Astrocyte (in vitro differentiated cells and primary cell): ENCODE measurements around the gene TRIM52. TPM values are rescaled to one million over a fixed set of nuclear protein-coding genes. Genes with fewer than 3 reads are reported as not detected.

Source experiments
- DNase-seq: peaks from one replicate; pipeline ENCODE4 v3.0.0-alpha.2; 2010; ENCODE audit warnings: low read depth
- FAIRE-seq: peaks from 2 replicates; lab custom pipeline; 2011; peaks lifted over from hg19 to GRCh38; lab: Jason Lieb, UNC
- H2AFZ ChIP-seq: 2 replicates; pipeline ENCODE4 v1.6.0; 2012; ENCODE audit warnings: low read depth, low read length, inconsistent platforms
- H3K27ac ChIP-seq: 2 replicates; pipeline ENCODE4 v1.5.1; 2011; ENCODE audit warnings: low read depth, low read length, inconsistent platforms
- H3K27me3 ChIP-seq: 2 replicates; pipeline ENCODE4 v1.6.0; 2011; ENCODE audit warnings: low read length, inconsistent platforms; ENCODE audit not compliant: insufficient read depth
- H3K36me3 ChIP-seq: 2 replicates; pipeline ENCODE4 v1.5.1; 2011; ENCODE audit warnings: low read length, inconsistent platforms; ENCODE audit not compliant: insufficient read depth
- H3K4me1 ChIP-seq: 2 replicates; pipeline ENCODE4 v1.5.1; 2011; ENCODE audit warnings: low read length, inconsistent platforms; ENCODE audit not compliant: insufficient read depth
- H3K4me2 ChIP-seq: 2 replicates; pipeline ENCODE4 v1.6.0; 2012; ENCODE audit warnings: low read length, inconsistent platforms
- H3K4me3 ChIP-seq: 2 replicates; pipeline ENCODE4 v1.5.1; 2011; ENCODE audit warnings: low read depth, mild to moderate bottlenecking, low read length, inconsistent platforms; ENCODE audit not compliant: insufficient read depth
- H3K79me2 ChIP-seq: 2 replicates; pipeline ENCODE4 v1.6.0; 2012; ENCODE audit warnings: mild to moderate bottlenecking, low read length, inconsistent platforms; ENCODE audit not compliant: insufficient read depth
- H3K9ac ChIP-seq: 2 replicates; pipeline ENCODE4 v1.6.0; 2012; ENCODE audit warnings: mild to moderate bottlenecking, low read length, inconsistent platforms
- H3K9me3 ChIP-seq: 2 replicates; pipeline ENCODE4 v1.5.1; 2012; ENCODE audit warnings: low read depth, mild to moderate bottlenecking, low read length, inconsistent platforms; ENCODE audit not compliant: insufficient read depth
- H4K20me1 ChIP-seq: 2 replicates; pipeline ENCODE4 v1.6.0; 2012; ENCODE audit warnings: low read length, inconsistent platforms; ENCODE audit not compliant: insufficient read depth
- H3K27ac Mint-ChIP-seq: one replicate; pipeline ENCODE4 v1.8.0; 2021; ENCODE audit warnings: mild to moderate bottlenecking, mixed read lengths; ENCODE audit not compliant: unreplicated experiment
- H3K27me3 Mint-ChIP-seq: one replicate; pipeline ENCODE4 v1.8.0; 2021; ENCODE audit warnings: low read depth, mixed read lengths; ENCODE audit not compliant: unreplicated experiment
- H3K36me3 Mint-ChIP-seq: one replicate; pipeline ENCODE4 v1.8.0; 2021; ENCODE audit warnings: low read depth, mixed read lengths; ENCODE audit not compliant: unreplicated experiment
- H3K4me1 Mint-ChIP-seq: one replicate; pipeline ENCODE4 v1.8.0; 2021; ENCODE audit warnings: low read depth, mixed read lengths; ENCODE audit not compliant: unreplicated experiment
- H3K4me3 Mint-ChIP-seq: one replicate; pipeline ENCODE4 v1.8.0; 2021; ENCODE audit warnings: mild to moderate bottlenecking, moderate library complexity, mixed read lengths; ENCODE audit not compliant: unreplicated experiment
- H3K9me3 Mint-ChIP-seq: one replicate; pipeline ENCODE4 v1.8.0; 2021; ENCODE audit warnings: mild to moderate bottlenecking, mixed read lengths; ENCODE audit not compliant: unreplicated experiment
- CTCF ChIP-seq: IDR thresholded peaks from 2 replicates; pipeline ENCODE4 v1.5.1; 2011; ENCODE audit warnings: low read depth, mild to moderate bottlenecking, inconsistent platforms, low read length, moderate library complexity; ENCODE audit not compliant: insufficient read depth
- EZH2 ChIP-seq: IDR thresholded peaks from 2 replicates; pipeline ENCODE4 v1.6.1; 2012; ENCODE audit warnings: mild to moderate bottlenecking, low read length, inconsistent platforms; ENCODE audit not compliant: insufficient read depth
- total RNA-seq: library from RNA; stranded (reverse); gene quantifications from 2 replicates; pipeline ENCODE4 v1.2.1, GENCODE V29; 2021

Gene TRIM52
- total RNA-seq, 1 donor from 2014 or later: 6.5 TPM

DNA sequence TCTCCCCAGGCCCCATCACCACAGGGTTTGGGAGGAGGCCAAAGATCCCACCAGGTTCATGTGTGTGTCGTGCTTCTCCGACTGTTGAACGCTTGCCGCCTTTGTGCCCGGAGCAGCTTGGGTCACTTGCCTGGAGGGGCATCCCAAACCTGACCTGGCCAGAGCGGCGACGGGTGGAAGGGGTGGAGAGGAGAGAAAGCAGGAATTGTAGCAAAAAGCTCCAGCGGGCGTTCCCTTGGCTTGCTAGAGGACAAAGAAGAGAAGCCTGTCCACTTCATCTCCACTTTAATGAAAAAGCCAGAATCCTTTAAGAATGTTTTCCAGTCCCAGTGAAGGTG, 40.8 kb downstream of the TRIM52 start:
- no peak overlapping the region for H3K4me2 ChIP-seq
- peaks cover 16% of the 10 kb centered on the region for H3K79me2 ChIP-seq
- no peak overlapping the region for H3K27ac ChIP-seq
- H3K4me1 ChIP-seq: peaks cover 26% of the 10 kb centered on the region
- TF ChIP-seq EZH2 (no peak), CTCF (no peak)
- Mint-ChIP-seq H3K9me3 (no peaks in the 10 kb centered on the region), H3K4me3 (no peak overlapping the region), H3K4me1 (peaks cover 10% of the 10 kb centered on the region), H3K27me3 (no peaks in the 10 kb centered on the region), H3K27ac (no peak overlapping the region), H3K36me3 (no peaks in the 10 kb centered on the region)
- H3K9me3 ChIP-seq: no peaks in the 10 kb centered on the region
- H3K9ac ChIP-seq: no peak overlapping the region
- no peak overlapping the region for H3K4me3 ChIP-seq
- no peak overlapping the region for H2AFZ ChIP-seq
- DNase-seq (no peak), FAIRE-seq (no peak)
- peaks cover 5% of the 10 kb centered on the region for H4K20me1 ChIP-seq
- H3K36me3 ChIP-seq: no peaks in the 10 kb centered on the region
- H3K27me3 ChIP-seq: no peaks in the 10 kb centered on the region

GRCh38 chr5:181219262-181220177, 41.4 kb downstream of the TRIM52 start:
- no peak for FAIRE-seq
- Histone ChIP-seq H3K36me3 (no peaks in the 10 kb centered on the region), H3K9me3 (no peaks in the 10 kb centered on the region), H2AFZ (no peak overlapping the region), H3K27ac (no peak overlapping the region), H3K9ac (no peak overlapping the region), H3K27me3 (no peaks in the 10 kb centered on the region), H3K4me1 (peaks cover 23% of the 10 kb centered on the region), H4K20me1 (peaks cover 5% of the 10 kb centered on the region), H3K79me2 (peaks cover 9% of the 10 kb centered on the region), H3K4me3 (no peak overlapping the region), H3K4me2 (no peak overlapping the region)
- DNase-seq: no peak
- Mint-ChIP-seq H3K4me3 (no peak overlapping the region), H3K4me1 (peaks cover 8% of the 10 kb centered on the region), H3K9me3 (no peaks in the 10 kb centered on the region), H3K36me3 (no peaks in the 10 kb centered on the region), H3K27ac (no peak overlapping the region), H3K27me3 (no peaks in the 10 kb centered on the region)
- TF ChIP-seq CTCF: no peak
- no peak for TF ChIP-seq EZH2

- Mint-ChIP-seq H3K27me3 (peaks cover under 1% of the 10 kb centered on the region), H3K4me3 (peak overlapping the region; percentile 85), H3K4me1 (peaks cover 4% of the 10 kb centered on the region), H3K9me3 (no peaks in the 10 kb centered on the region), H3K27ac (no peak overlapping the region), H3K36me3 (no peaks in the 10 kb centered on the region)
- no peak for FAIRE-seq
- H4K20me1 ChIP-seq: peaks cover 5% of the 10 kb centered on the region
- no peaks in the 10 kb centered on the region for H3K27me3 ChIP-seq
- peaks cover 17% of the 10 kb centered on the region for H3K4me1 ChIP-seq
- DNase-seq: no peak
- TF ChIP-seq CTCF: no peak
- no peak for TF ChIP-seq EZH2
- H3K4me3 ChIP-seq: peak overlapping the region; percentile 48
- H3K4me2 ChIP-seq: peak overlapping the region; percentile 83
- no peaks in the 10 kb centered on the region for H3K9me3 ChIP-seq
- no peak overlapping the region for H3K9ac ChIP-seq
- H3K36me3 ChIP-seq: no peaks in the 10 kb centered on the region
- no peak overlapping the region for H3K27ac ChIP-seq
- H2AFZ ChIP-seq: peak overlapping the region; percentile 75
- peaks cover 2% of the 10 kb centered on the region for H3K79me2 ChIP-seq
Measured at GRCh38 chr5:181218795-181219124, 42.2 kb downstream of the TRIM52 start.
